ENCODE results near the gene MACROD2. TPM values are rescaled to one million over a fixed set of nuclear protein-coding genes. Genes with fewer than 3 reads are reported as not detected.

The MACROD2 gene
- total RNA-seq, 1 donor from 2014 or later = 78.2 TPM

DNA sequence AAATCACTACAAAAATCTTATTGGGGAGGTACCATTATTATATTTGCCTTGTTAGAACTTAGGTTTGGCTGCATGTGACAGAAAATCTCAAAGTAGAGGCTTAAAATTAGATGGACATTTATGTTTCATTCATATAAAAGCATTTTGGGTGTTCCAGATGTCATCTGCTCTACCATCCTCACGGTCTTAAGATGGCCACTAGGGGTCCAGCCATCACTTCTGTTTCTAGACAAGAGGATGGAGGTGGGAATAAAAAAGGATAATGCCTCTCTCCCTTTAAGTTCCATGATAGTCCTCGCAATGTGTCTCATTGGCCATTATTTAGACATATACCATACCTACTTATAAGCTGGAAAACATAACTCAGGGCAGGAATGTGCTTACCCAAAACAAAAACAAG is 1648.4 kb downstream of the MACROD2 start:
- ATAC-seq (no peak), DNase-seq (no peak)
- Histone ChIP-seq H3K9me3 (no peaks in the 10 kb centered on the region), H3K4me3 (no peak overlapping the region), H3K4me1 (no peaks in the 10 kb centered on the region), H3K27me3 (no peaks in the 10 kb centered on the region), H3K36me3 (no peaks in the 10 kb centered on the region), H3K27ac (no peak overlapping the region)
- intact Hi-C loops (cut with DNase I) = no loop called here
- TF ChIP-seq, protein P1, sequence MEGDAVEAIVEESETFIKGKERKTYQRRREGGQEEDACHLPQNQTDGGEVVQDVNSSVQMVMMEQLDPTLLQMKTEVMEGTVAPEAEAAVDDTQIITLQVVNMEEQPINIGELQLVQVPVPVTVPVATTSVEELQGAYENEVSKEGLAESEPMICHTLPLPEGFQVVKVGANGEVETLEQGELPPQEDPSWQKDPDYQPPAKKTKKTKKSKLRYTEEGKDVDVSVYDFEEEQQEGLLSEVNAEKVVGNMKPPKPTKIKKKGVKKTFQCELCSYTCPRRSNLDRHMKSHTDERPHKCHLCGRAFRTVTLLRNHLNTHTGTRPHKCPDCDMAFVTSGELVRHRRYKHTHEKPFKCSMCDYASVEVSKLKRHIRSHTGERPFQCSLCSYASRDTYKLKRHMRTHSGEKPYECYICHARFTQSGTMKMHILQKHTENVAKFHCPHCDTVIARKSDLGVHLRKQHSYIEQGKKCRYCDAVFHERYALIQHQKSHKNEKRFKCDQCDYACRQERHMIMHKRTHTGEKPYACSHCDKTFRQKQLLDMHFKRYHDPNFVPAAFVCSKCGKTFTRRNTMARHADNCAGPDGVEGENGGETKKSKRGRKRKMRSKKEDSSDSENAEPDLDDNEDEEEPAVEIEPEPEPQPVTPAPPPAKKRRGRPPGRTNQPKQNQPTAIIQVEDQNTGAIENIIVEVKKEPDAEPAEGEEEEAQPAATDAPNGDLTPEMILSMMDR (IDR thresholded peaks at IDR 0.05) = no peak

DNA sequence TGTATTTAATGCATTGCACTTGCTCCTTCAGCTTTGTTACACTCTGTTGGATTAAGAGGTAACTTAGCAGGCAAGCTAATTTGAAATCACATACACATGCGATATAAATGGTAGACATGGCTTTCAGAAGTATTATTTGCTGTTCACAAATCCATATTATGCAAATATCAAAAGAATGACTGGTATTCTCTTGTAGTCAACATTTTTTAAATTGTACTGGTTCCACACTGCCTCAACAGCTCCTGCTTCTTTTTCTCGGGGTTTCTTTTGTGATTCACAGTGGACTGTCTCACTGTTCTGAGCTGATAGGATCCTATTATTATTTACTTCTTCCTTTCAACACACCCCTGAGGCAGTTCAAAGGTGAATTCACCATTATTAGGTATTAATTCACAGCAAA is 1650.5 kb downstream of the MACROD2 start:
- no peak overlapping the region for H3K27ac ChIP-seq
- ATAC-seq = no peak
- TF ChIP-seq, protein P1 (IDR thresholded peaks at IDR 0.05) = no peak
- no peaks in the 10 kb centered on the region for H3K36me3 ChIP-seq
- H3K4me1 ChIP-seq = no peaks in the 10 kb centered on the region
- no peak overlapping the region for H3K4me3 ChIP-seq
- no peaks in the 10 kb centered on the region for H3K9me3 ChIP-seq
- intact Hi-C loops (cut with DNase I) = no loop called here
- H3K27me3 ChIP-seq = no peaks in the 10 kb centered on the region
- no peak for DNase-seq

DNA sequence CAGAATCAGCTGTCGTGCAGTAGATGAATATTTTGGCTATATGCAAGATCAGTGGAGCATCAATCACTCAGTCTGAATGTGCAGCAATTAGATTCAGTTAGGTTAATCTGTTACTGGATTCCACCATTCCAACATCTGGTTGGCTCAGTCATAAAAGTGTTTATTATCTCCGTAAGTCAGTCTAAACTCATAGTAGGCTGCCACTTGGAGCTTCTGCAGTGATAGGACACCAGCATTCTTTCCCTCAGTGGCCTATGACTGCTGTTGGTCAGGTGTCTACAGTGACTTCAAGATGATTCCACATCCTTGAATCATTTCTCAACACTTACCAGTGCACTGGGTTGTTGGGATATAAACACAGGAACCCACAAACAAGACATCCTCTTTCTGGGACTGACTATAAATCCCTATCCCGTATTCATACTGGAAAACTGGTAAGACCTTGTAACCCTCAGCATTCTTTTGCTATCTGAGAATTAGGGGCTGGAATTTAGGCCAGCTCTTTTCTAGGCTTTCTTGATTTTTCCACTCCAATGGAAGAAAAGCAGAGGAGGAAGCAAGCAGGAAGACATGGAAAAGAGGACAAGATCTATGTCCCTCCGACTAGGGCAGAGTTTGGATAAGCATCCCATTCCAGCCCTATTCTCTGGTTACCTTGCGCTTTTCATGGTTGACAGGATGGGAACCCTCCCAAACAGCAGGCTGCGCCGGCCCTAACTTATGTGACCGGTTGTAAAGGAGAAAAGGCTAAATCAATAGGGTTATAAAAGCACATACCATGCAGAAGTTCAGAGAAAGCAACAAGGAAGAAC is 1658.3 kb downstream of the MACROD2 start:
- intact Hi-C loops (cut with DNase I) = no loop called here
- no peak for DNase-seq
- no peak for ATAC-seq
- H3K4me1 ChIP-seq = no peaks in the 10 kb centered on the region
- H3K36me3 ChIP-seq = no peaks in the 10 kb centered on the region
- TF ChIP-seq, protein P1 (IDR thresholded peaks at IDR 0.05) = no peak
- no peaks in the 10 kb centered on the region for H3K27me3 ChIP-seq
- H3K27ac ChIP-seq = no peak overlapping the region
- H3K9me3 ChIP-seq = no peaks in the 10 kb centered on the region
- no peak overlapping the region for H3K4me3 ChIP-seq

DNA sequence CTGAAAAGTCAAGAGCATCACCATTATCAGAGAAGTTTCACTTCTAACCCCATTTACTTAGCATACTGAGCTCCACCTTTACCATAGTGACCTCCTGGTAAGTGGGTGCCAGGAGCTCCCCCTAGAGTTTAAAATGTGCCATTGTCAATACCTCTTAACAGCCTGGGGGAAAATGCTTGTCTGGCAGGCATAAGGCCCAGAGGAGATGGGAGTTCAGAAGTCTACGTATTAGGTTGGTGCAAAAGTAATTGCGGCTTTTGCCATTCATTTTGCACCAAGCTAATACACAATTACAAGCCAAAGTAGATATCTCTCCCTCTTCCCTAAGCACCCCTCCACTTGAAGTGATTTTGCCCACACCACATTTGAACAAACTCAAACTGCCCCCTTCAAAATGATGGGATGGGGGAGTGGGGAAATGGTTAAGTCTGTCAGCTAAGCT is 1658.9 kb downstream of the MACROD2 start:
- no peaks in the 10 kb centered on the region for H3K4me1 ChIP-seq
- DNase-seq (no peak), ATAC-seq (peak; percentile 92)
- H3K4me3 ChIP-seq = no peak overlapping the region
- H3K36me3 ChIP-seq = no peaks in the 10 kb centered on the region
- no peak overlapping the region for H3K27ac ChIP-seq
- H3K27me3 ChIP-seq = no peaks in the 10 kb centered on the region
- no peaks in the 10 kb centered on the region for H3K9me3 ChIP-seq
- intact Hi-C loops (cut with DNase I) = no loop called here
- TF ChIP-seq, protein P1 (IDR thresholded peaks at IDR 0.05) = peak; percentile 54

DNA sequence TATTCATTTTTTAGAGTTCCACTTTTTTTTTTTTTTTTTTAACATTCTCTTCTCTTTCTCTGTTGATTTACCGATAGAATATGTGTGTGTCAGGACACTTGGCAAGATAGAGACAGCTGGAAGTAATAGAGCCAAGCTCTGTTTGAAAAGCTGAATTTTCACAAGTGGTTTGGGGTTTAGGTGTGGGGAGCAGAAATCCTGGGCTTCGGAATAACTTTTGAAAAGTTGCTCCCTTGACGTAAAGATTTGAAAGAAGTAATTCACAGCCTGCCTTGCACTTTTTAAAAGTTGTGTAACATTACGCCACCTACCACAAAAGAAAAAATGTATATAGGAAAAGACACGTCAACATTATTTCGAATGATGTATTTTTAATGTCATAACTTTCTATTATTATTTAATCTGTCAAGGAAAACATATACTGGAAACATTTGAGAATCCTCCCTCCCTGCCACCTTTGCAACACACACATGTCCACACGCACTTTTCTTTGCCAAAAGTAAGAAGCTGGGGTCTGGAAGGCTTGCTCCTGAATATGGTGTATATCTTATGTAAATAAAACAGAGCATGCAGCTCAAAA is 1660.1 kb downstream of the MACROD2 start:
- H3K4me1 ChIP-seq = no peaks in the 10 kb centered on the region
- DNase-seq = no peak
- TF ChIP-seq, protein P1 (IDR thresholded peaks at IDR 0.05) = no peak
- H3K9me3 ChIP-seq = no peaks in the 10 kb centered on the region
- no peak overlapping the region for H3K27ac ChIP-seq
- ATAC-seq = no peak
- H3K27me3 ChIP-seq = no peaks in the 10 kb centered on the region
- H3K4me3 ChIP-seq = no peak overlapping the region
- no peaks in the 10 kb centered on the region for H3K36me3 ChIP-seq
- intact Hi-C loops (cut with DNase I) = no loop called here

Measured in upper lobe of right lung (tissue), 1 donor.